CD1c-positive myeloid dendritic cell (primary cell): Measurements from ENCODE around the gene ZFYVE21.

Source experiments
- DNase-seq: peaks from one replicate; pipeline ENCODE4 v3.0.0-alpha.2; 2016; ENCODE audit errors: extremely low spot score

The ZFYVE21 gene

GRCh38 chr14:103705504-103706284 is 9.9 kb upstream of the ZFYVE21 start:
- DNase-seq, result no peak

DNA sequence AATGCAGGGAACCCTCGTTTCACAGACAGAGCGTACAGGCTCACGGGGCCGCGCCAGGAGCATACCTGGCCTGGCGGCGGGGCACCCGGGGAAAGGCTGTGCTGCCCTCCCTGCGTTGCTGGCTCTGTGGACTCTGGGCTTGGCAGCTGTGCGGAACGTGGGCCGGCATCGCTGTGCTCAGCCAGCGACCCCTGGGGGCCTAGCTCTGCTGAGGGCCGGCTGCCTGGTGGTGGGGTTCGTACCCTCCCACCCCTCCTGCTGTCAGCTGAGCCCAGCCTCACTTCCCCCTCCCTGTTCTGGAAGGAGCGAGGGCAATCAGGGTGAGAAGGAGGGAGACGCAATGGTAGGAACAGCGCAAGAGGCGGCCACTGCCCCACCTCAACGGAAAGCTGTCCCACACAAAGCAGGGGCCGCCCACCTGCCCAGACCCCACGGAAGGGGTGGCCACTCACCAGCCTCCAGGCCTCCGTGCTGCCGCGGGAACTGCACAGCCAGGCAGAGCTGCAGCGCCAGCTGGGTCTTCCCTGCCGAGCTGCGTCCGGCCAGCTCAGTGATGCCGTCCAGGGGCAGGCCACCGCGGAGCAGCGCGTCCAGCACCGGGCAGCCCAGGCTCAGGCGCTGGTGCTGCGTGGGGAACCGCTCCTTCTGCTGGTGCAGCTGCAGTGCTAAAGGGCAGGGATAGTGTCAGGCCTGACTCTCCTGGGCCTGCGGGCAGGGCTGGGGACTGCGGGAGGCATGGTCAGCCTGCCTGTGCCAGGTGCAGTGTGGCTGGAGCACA is 8.9 kb upstream of the ZFYVE21 start:
- no peak for DNase-seq

DNA sequence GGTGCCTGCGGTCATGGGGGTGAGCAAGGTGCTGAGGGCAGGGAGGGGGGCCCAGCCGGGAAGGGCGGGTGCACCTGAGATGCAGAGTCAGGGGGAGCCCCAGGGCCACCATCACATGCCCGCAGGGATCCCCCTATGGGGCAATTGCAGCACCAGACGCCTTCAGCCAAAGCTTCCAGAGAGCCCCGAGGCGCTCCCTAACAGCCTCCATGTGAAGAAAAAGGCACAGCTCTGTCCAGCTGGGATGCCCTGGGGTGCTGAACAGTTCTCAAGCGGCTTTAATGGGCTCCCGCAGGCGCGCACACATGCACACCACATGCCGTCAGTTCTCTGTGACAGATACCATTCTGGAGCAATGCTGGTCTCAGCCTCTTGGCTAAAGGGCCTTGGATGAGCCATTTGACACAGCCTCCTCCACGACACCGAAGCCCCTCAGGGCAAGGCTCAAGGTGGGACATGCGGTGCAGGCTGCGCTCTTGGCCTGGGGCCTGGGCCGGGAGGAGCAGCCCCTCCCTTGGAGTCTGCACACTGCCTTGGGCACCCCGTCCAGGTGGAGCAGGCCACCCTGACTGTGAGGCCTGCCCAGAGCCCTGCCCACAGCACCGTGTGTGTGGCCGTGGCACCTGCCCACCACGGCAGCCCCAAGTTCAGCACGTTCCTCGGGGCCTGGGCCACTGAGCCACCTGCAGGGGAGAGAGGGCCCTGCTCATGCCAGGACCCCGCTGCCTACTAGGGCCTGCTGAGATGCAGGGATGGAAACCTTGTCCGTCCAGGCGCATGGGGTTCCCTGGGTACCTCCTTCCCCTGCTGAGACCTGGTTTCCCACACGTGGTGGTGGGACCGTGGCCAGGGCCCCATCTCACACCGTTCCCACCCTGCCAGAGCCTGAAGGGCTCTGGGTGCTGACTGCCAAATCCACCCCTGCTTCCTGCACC is 8.0 kb upstream of the ZFYVE21 start:
- no peak for DNase-seq

DNA sequence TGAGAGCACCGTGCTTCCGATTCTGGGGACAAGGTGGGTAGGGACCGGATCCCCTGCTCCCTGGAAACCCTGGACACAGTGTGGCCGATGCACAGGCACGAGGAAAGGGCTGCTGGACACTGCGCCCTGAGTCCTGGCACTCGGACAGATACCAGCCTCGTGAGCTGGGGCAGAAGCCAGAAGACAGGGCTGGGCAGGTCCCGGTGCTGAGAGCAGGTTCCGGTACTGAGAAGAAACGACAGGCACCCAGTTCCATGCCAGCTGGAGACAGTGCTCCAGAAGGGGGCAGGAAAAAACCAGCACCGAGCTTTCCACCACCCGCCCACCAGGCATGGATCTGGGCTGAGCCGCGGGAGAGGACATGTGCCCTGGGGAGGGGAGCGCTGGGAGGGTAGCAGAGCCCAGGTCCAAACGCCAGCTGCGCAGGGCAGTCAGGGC is 6.8 kb upstream of the ZFYVE21 start:
- DNase-seq, result no peak

DNA sequence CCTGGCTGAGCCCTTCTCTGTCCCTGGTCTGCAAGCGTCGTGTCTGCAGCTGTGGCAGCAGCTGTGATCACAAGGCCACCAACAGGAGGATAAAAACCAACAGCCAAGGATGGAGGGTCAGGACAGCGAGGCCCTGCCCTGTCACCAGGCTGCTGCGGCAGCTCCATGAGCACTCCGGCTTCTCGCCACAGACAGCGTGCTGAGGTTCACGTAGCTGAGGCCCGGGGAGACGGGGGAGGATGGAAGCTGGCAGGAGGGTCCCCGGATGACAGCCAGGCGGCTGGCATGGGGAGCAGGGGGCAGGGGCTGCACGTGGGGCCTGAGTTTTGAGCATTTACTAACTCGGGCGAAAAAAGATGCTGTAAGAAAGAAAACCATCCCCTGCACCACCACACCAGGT is 5.8 kb upstream of the ZFYVE21 start:
- DNase-seq, result no peak

DNA sequence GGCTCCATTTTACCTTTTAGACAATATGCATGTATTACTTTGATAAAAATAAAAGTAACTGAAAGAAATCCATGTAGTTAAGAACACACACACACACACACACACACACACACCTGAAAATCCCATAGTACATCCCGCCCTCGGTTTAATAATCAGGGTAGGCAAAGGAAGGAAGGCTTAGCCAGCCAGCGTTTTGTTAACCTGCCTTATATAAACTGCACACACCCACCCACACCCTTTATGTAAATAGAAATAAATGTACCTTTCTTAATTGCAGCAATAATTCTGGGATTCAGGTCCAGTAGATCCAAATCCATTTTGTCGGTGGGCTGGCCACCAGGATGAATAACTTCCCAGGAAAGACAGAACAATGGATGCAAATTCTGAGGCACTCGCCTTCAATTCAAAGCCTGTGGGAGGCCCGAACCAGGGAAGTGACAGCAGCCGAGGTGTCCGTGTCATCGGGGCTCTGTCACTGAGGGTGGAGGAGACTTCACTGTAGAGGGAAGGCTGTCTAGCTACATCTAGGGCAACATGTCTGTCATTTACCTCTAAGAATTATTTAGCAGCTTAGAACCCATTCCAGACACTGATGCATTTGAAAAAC is 4.7 kb upstream of the ZFYVE21 start:
- DNase-seq, result no peak

DNA sequence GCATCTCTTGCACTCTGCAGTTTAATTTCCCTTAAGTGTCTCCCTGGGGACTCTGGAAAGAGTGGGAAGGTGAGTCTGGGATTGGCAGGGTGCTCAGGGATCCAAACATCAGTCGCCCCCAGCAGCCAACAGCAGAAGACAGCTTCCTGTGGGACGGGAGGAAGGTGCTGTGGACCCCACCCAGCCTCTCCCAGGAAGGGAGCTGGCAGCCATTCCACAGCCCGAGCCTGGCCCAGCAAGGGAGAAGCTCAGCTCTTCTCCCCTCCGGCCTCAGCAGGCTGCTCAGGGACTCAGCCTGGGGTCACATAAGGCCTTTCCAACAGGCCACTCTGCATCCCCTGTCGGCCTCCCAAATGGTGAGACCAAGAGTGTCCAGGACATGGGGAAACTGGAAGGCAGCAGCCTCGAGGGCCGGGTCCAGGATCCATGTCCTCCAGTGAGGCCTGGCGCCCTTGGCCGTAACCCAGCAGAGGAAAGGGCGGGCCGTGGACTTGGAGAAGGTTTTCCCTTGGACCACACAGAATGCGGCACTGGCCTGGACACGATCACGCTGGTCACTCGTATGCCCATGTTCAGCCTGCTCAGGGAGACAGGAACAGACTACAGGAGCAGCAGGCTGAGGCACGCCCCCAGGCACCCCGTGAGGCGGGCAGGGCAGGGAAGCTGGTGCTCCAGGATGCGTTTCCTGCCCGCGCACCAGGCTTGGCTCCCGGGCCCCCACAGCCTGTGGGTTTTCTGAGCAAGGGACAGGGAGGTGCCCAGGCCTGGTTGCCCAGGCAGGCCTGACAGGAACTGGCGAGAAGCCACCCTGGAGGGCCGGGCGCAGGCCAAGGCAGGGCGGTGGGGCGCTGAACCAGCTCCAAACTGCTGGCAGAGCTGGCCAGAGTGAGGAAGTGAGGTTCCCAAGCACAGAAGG is 3.8 kb upstream of the ZFYVE21 start:
- DNase-seq, result no peak

DNA sequence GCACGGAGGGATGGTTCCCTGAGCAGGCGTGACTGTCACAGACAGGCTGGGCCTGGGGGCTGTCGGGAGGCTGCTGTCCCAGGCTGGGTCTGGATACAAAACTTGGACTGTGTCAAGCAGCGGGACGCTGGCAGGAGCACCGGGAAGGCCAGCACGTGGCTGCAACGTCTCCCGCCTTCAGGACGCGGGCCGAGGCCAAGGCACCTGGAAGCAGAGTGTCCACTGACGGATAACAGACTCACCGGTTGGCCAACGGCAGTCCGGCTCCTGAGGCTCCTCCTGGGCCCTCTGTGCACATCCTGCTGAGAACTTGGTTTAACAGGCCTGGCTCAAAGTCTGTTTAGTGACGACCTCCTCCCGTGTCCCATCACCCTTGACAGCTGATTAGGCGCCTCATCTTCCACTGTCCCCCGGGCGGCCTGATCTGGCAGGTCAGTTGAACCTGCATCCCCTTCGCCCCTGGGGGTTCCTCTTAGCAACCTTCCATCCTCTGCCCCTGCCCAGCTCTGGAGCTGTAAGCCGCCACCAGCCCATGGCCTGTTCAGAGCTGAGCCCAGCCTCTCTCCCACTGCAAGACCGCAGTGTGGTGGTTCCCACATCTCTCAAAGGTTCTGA is 2.9 kb upstream of the ZFYVE21 start:
- no peak for DNase-seq

DNA sequence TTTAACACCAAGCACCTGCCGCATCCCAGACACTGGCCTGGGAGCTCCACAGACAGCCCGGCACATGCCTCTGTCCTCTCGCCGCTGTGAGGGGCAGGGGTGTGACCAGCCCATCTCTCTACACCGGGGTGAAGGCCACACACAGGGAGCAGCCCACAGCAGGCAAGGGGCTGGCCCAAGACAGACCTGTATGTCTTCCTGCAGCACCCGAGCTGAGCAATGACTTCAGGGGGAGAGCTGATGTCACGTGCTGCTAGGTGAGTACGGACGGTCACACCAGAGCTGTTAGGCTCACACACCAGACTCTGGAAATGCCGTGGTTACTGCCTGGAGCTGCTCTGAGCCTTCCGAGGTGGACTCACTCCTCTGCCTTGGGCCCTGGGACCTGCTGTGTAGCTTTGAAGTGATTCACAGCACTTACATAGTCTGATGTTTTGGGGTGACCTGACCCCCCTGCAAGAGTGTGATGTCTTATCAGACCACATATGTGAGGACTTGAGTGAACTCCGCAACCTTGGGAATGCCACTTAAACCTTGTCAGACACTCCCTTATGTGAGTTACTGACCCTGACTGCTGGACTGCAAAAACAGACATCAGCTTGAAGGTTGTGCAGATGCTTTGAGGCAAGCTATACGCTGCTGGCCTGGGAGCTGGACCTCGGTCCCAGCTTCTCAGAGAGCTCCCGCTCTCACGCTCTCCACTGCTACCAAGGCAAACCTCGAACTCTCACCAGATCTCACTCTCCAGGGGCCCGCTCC is 2.1 kb upstream of the ZFYVE21 start:
- no peak for DNase-seq

DNA sequence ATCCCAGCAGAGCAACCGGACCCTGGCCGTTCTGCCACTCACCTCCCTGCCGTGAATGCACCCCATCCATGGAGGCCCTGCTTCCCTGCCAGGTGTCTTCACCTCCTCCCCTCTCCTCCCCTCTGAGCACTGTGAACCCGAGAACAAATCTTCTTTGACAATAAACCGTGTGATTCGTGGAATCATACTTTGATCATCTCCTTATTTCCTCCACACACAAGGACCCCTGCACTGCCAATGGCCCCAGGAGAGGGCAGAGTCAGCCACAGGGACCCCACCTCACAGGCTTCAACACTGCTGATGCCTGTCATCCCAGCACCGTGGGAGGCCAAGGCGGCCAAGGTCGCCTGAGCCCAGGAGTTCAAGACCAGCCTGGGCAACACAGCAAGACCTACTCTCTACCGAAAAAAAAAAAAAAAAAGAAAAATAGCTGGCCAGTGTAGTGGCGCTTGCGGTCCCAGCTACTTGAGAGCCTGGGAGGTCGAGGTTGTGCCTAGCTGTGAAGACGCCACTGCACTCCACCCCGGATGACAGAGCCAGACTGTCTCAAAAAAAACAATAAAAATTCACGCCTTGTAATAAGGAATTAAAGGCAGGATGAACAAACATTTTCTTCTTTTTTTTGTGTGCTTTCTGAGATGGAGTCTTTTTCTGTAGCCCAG is 1.4 kb upstream of the ZFYVE21 start:
- DNase-seq, result no peak

GRCh38 chr14:103716091-103716801 is 636 bp downstream of the ZFYVE21 start:
- DNase-seq, result peak; percentile 29

GRCh38 chr14:103716899-103717411 is 1.3 kb downstream of the ZFYVE21 start:
- DNase-seq, result no peak

DNA sequence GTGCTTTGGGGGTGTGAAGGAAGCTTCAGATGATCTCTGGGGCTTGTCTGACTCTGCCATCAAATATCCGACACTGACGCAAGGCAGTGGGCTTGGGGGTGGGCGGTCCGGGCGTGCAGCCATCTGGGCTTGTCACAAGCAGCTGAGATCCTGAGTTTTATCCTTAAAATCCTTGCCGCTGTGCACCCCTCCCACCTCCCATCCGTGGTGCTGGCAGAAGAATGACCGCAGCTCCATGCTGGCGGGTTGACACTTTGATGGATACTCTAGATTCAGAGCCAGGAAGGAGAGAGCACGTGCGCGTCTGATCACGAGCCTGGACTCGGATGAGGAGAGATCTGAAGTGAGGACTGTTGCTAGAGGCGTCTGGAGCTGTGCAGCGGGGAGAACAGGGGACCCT is 3.0 kb downstream of the ZFYVE21 start:
- DNase-seq, result no peak

- DNase-seq, result no peak
Measured at GRCh38 chr14:103719751-103720150, 4.1 kb downstream of the ZFYVE21 start.

DNA sequence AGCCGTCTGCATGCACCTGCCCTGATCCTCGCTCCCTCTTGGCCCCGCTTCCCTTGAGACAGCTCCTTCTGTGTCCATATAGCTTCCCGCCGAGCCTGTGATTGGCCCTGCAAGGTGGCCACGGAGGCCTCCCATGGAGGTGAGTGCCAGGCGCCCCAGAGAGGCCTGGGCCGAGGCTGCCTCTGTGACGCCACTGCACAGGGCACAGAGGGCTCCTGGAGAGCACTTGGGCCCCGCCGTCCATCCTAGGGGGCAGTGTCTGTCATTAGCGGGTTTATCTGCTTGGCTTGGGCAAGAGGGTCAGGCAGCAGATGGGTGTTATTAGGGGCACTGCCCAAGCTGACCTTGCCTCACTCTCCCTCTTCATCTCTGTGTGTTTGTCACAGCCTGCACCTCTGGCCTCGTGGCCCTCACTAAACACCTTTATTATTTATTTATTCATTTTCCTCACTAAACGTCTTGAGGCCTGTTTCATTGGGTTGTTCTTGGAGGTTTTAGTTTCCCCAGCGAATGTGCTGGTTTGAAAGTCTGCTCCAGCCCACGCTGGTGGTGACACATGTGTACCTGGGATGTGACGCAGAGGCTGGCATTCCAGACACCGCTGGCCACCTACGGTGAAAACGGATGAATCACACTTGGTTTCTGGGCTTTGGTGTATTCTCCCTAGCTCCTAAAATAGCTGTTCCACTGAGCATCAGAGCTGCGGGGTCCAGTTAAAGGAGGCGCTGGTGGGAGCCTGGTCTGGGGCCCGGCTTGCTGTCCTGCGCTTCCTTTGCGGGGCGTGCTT is 5.9 kb downstream of the ZFYVE21 start:
- no peak for DNase-seq

GRCh38 chr14:103723748-103724081 is 8.1 kb downstream of the ZFYVE21 start:
- DNase-seq, result no peak

DNA sequence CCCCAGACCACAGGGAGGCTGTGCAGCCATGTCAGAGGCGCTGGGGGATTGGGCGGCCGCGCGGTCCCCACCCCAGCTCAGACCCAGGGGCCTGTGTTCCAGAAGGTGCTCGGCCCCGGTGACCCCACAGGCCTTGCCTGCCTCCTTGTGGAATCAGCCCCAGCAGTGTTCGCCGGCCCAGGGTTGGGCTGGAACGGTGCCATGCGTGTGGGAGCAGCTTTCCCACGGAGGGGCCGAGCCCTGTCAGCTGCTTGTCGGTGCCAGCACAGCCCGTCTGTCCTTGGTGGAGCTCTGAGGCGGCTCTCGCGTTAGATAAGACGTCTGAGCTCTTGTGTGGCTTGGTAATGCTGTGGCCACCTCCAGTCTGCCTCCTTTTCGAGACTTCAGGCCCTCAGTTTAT is 8.5 kb downstream of the ZFYVE21 start:
- no peak for DNase-seq
